K562 (cell line): ENCODE results near the gene COL4A2. TPM values are rescaled to one million over a fixed set of nuclear protein-coding genes. Genes with fewer than 3 reads are reported as not detected.

Experiments
- ATF1 ChIP-seq, 2 experiments: fragments of 450-650 bp in 1 of 2; IDR thresholded peaks; 2 replicates each; pipeline ENCODE4 v1.6.1; 2016; ENCODE audit warnings: missing compliant biosample characterization in 1 of 2, missing genetic modification characterization in 1 of 2
- BHLHE40 ChIP-seq: IDR thresholded peaks from 2 replicates; pipeline ENCODE4 v1.6.1; 2011; ENCODE audit warnings: low read length, improper control_type of control experiment
- CBFA2T3 ChIP-seq: fragments of 450-650 bp; IDR thresholded peaks from 2 replicates; pipeline ENCODE4 v1.6.1; 2017
- EGR1 ChIP-seq: fragments of 450-650 bp; conservative IDR thresholded peaks from 2 replicates; pipeline ENCODE4 v1.6.1; 2017; ENCODE audit warnings: mild to moderate bottlenecking
- HDAC1 ChIP-seq, 2 experiments: fragments of 450-650 bp; IDR thresholded peaks; 2 replicates each; pipeline ENCODE4 v1.6.1; 2016 to 2017; ENCODE audit warnings: inconsistent platforms in 1 of 2, mild to moderate bottlenecking in 1 of 2, moderate library complexity in 1 of 2
- JUND ChIP-seq, 2 experiments: IDR thresholded peaks; 2 replicates in 1 of 2; 3 replicates in 1 of 2; pipeline ENCODE4 v1.6.1; 2011; ENCODE audit warnings: borderline replicate concordance in 2 of 2, low read depth in 2 of 2, low read length in 2 of 2, improper control_type of control experiment in 1 of 2, missing biosample characterization in 1 of 2, missing genetic modification characterization in 1 of 2, missing genetic modification reagents in 1 of 2
- L3MBTL2 ChIP-seq: fragments of 450-650 bp; IDR thresholded peaks from 2 replicates; pipeline ENCODE4 v1.6.1; 2016; ENCODE audit warnings: mild to moderate bottlenecking, moderate library complexity
- SAFB2 ChIP-seq: fragments of 200-400 bp; formaldehyde crosslinking; IDR thresholded peaks from 2 replicates; pipeline ENCODE4 v1.6.1; 2018; ENCODE audit warnings: borderline replicate concordance, low read length, low read depth, moderate library complexity; ENCODE audit not compliant: severe bottlenecking
- SMC3 ChIP-seq: conservative IDR thresholded peaks from 2 replicates; pipeline ENCODE4 v1.6.1; 2011; ENCODE audit warnings: low read depth, low read length, improper control_type of control experiment; ENCODE audit not compliant: insufficient read depth
- polyA plus RNA-seq, 8 experiments: library from polyadenylated mRNA; depleted of rRNA in 4 of 8; stranded (reverse) in 5 of 8; unstranded in 3 of 8; fragments of >200 nt; fragmentation: Nextera tagmentation in 2 of 8; fragmentation: Illumina TruSeq in 1 of 8; extraction: Ambion mirVana in 2 of 8; extraction: Trizol in 1 of 8; gene quantifications; 2 replicates each; pipeline versions ENCODE4 v1.2.1 to v1.2.3, GENCODE V29; 2011 to 2014; ENCODE audit warnings: inconsistent platforms in 1 of 8, missing spikeins in 1 of 8
- total RNA-seq, 7 experiments: library from RNA; depleted of rRNA in 6 of 7; stranded (reverse); fragments of >200 nt in 6 of 7; fragmentation: Illumina TruSeq in 2 of 7; extraction: Trizol in 2 of 7; gene quantifications; 2 replicates each; pipeline versions ENCODE4 v1.2.1 to v1.2.3, GENCODE V29; 2011 to 2021; ENCODE audit warnings: low replicate concordance in 1 of 7
- TF ChIP-seq, protein P1 (sequence below): fragments of 450-650 bp; IDR thresholded peaks from 2 replicates; pipeline ENCODE4 v1.6.1; 2016; ENCODE audit warnings: mild to moderate bottlenecking, moderate library complexity
- TF ChIP-seq, protein P2 (sequence below), 2 experiments: fragments of 450-650 bp; conservative IDR thresholded peaks; 2 replicates each; pipeline ENCODE4 v1.6.1; 2017; ENCODE audit warnings: mild to moderate bottlenecking in 2 of 2, moderate library complexity in 2 of 2
- TF ChIP-seq, protein P3 (sequence below): fragments of 450-650 bp; formaldehyde crosslinking; IDR thresholded peaks from 2 replicates; pipeline ENCODE4 v1.4.0; 2020; ENCODE audit warnings: mild to moderate bottlenecking, moderate library complexity

The COL4A2 gene
- total and polyA plus RNA-seq, 9 of the 15 experiments (the other 6 are each of a cell fraction or from before 2014, with no cell fraction given), result 0.13 to 15.2 (median 8.1) TPM

DNA sequence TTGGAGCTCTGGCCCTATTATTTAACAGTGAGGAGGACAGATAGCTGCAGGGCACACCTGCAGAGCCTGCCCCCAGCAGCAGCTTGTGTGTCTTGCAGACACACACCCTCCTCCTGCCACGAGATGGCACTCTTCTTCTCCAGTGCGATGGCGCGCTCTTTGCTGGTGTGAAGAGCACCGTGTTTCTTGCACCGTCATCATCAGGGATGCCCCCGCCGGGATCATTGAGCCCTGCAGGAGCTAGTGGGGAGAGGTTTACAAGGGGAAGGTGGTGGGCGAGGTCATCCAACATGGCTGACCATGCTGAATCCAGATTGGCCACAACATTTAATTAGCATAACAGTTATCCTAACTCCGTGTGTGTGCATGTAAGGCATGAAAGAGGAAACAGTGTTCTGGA is 148.9 kb downstream of the COL4A2 start (continued):
- TF ChIP-seq, protein P1, sequence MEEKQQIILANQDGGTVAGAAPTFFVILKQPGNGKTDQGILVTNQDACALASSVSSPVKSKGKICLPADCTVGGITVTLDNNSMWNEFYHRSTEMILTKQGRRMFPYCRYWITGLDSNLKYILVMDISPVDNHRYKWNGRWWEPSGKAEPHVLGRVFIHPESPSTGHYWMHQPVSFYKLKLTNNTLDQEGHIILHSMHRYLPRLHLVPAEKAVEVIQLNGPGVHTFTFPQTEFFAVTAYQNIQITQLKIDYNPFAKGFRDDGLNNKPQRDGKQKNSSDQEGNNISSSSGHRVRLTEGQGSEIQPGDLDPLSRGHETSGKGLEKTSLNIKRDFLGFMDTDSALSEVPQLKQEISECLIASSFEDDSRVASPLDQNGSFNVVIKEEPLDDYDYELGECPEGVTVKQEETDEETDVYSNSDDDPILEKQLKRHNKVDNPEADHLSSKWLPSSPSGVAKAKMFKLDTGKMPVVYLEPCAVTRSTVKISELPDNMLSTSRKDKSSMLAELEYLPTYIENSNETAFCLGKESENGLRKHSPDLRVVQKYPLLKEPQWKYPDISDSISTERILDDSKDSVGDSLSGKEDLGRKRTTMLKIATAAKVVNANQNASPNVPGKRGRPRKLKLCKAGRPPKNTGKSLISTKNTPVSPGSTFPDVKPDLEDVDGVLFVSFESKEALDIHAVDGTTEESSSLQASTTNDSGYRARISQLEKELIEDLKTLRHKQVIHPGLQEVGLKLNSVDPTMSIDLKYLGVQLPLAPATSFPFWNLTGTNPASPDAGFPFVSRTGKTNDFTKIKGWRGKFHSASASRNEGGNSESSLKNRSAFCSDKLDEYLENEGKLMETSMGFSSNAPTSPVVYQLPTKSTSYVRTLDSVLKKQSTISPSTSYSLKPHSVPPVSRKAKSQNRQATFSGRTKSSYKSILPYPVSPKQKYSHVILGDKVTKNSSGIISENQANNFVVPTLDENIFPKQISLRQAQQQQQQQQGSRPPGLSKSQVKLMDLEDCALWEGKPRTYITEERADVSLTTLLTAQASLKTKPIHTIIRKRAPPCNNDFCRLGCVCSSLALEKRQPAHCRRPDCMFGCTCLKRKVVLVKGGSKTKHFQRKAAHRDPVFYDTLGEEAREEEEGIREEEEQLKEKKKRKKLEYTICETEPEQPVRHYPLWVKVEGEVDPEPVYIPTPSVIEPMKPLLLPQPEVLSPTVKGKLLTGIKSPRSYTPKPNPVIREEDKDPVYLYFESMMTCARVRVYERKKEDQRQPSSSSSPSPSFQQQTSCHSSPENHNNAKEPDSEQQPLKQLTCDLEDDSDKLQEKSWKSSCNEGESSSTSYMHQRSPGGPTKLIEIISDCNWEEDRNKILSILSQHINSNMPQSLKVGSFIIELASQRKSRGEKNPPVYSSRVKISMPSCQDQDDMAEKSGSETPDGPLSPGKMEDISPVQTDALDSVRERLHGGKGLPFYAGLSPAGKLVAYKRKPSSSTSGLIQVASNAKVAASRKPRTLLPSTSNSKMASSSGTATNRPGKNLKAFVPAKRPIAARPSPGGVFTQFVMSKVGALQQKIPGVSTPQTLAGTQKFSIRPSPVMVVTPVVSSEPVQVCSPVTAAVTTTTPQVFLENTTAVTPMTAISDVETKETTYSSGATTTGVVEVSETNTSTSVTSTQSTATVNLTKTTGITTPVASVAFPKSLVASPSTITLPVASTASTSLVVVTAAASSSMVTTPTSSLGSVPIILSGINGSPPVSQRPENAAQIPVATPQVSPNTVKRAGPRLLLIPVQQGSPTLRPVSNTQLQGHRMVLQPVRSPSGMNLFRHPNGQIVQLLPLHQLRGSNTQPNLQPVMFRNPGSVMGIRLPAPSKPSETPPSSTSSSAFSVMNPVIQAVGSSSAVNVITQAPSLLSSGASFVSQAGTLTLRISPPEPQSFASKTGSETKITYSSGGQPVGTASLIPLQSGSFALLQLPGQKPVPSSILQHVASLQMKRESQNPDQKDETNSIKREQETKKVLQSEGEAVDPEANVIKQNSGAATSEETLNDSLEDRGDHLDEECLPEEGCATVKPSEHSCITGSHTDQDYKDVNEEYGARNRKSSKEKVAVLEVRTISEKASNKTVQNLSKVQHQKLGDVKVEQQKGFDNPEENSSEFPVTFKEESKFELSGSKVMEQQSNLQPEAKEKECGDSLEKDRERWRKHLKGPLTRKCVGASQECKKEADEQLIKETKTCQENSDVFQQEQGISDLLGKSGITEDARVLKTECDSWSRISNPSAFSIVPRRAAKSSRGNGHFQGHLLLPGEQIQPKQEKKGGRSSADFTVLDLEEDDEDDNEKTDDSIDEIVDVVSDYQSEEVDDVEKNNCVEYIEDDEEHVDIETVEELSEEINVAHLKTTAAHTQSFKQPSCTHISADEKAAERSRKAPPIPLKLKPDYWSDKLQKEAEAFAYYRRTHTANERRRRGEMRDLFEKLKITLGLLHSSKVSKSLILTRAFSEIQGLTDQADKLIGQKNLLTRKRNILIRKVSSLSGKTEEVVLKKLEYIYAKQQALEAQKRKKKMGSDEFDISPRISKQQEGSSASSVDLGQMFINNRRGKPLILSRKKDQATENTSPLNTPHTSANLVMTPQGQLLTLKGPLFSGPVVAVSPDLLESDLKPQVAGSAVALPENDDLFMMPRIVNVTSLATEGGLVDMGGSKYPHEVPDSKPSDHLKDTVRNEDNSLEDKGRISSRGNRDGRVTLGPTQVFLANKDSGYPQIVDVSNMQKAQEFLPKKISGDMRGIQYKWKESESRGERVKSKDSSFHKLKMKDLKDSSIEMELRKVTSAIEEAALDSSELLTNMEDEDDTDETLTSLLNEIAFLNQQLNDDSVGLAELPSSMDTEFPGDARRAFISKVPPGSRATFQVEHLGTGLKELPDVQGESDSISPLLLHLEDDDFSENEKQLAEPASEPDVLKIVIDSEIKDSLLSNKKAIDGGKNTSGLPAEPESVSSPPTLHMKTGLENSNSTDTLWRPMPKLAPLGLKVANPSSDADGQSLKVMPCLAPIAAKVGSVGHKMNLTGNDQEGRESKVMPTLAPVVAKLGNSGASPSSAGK, result peak; percentile 37; the same call in 1 of the 2 replicates
- TF ChIP-seq SAFB2 (no peak), BHLHE40 (peak; percentile 43; the same call in 1 of the 2 replicates), CBFA2T3 (0 out of 2 replicates have a peak, but pooled peaks have one; percentile 27), L3MBTL2 (peak; percentile 43; the same call in 1 of the 2 replicates), EGR1 (0 out of 2 replicates have a peak, but pooled peaks have one; percentile 33), HDAC1 (IDR thresholded peaks at IDR 0.05) (peak in 1 of 2 experiments; percentile 62; a peak in 1 of 4 replicates), JUND (IDR thresholded peaks at IDR 0.05; ENCODE audit: borderline replicate concordance, low read depth, low read length) (0 out of 2 replicates have a peak, but pooled peaks have one; percentile 37), JUND (tag; IDR thresholded peaks at IDR 0.05; ENCODE audit: borderline replicate concordance, low read depth, low read length) (no peak; the same call in 2 of the 3 replicates), SMC3 (peak; percentile 91), ATF1 (CRISPR knock-in tag; IDR thresholded peaks at IDR 0.05) (no peak), ATF1 (tag; IDR thresholded peaks at IDR 0.05) (peak; percentile 53; the same call in 1 of the 2 replicates)
- TF ChIP-seq, protein P2, sequence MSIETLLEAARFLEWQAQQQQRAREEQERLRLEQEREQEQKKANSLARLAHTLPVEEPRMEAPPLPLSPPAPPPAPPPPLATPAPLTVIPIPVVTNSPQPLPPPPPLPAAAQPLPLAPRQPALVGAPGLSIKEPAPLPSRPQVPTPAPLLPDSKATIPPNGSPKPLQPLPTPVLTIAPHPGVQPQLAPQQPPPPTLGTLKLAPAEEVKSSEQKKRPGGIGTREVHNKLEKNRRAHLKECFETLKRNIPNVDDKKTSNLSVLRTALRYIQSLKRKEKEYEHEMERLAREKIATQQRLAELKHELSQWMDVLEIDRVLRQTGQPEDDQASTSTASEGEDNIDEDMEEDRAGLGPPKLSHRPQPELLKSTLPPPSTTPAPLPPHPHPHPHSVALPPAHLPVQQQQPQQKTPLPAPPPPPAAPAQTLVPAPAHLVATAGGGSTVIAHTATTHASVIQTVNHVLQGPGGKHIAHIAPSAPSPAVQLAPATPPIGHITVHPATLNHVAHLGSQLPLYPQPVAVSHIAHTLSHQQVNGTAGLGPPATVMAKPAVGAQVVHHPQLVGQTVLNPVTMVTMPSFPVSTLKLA (conservative IDR thresholded peaks at IDR 0.05), result peak; percentile 26 to 36; a peak in 2 of 4 replicates
- TF ChIP-seq, protein P3, sequence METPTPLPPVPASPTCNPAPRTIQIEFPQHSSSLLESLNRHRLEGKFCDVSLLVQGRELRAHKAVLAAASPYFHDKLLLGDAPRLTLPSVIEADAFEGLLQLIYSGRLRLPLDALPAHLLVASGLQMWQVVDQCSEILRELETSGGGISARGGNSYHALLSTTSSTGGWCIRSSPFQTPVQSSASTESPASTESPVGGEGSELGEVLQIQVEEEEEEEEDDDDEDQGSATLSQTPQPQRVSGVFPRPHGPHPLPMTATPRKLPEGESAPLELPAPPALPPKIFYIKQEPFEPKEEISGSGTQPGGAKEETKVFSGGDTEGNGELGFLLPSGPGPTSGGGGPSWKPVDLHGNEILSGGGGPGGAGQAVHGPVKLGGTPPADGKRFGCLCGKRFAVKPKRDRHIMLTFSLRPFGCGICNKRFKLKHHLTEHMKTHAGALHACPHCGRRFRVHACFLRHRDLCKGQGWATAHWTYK (CRISPR knock-in tag), result no peak
